Muscle of arm (tissue), 12 donors: ENCODE data around the gene EXOC6B. TPM values are rescaled to one million over a fixed set of nuclear protein-coding genes. Genes with fewer than 3 reads are reported as not detected.
A peak's percentile ranks its signal among the peaks of the same experiment; 100 is the strongest.

ENCODE experiments used
- DNase-seq: peaks from one replicate; pipeline ENCODE4 v3.0.0-alpha.2; 2013
- polyA plus RNA-seq, 12 donors: library from polyadenylated mRNA; unstranded; fragments of 120-200 nt; gene quantifications; one replicate each; pipeline ENCODE4 v1.2.1, GENCODE V29; 2013; ENCODE audit not compliant: insufficient read length in 12 of 12

EXOC6B gene
- polyA plus RNA-seq, 12 donors, result 7.4 to 22.0 (median 12.3) TPM; not detected in 1

DNA sequence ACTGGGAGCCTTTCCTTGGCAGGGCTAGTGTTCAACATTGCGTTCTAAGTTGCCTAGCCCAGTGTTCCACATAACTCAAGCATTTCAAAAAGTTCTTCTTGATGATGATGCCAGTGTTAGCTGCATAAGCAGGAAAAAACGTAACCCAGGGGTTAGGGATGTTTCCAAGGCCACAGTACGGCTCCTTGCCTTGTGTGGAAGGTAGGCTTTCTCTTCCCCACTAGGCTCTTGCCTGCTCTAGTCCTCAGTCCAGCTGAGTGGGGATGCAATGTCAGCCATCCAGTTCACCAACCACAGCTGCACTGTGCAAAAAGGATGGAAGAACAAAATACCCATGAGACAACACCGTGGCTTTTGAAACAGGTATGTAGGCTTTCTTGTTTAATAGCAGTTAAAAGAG is 650.2 kb downstream of the EXOC6B start:
- no peak for DNase-seq

DNA sequence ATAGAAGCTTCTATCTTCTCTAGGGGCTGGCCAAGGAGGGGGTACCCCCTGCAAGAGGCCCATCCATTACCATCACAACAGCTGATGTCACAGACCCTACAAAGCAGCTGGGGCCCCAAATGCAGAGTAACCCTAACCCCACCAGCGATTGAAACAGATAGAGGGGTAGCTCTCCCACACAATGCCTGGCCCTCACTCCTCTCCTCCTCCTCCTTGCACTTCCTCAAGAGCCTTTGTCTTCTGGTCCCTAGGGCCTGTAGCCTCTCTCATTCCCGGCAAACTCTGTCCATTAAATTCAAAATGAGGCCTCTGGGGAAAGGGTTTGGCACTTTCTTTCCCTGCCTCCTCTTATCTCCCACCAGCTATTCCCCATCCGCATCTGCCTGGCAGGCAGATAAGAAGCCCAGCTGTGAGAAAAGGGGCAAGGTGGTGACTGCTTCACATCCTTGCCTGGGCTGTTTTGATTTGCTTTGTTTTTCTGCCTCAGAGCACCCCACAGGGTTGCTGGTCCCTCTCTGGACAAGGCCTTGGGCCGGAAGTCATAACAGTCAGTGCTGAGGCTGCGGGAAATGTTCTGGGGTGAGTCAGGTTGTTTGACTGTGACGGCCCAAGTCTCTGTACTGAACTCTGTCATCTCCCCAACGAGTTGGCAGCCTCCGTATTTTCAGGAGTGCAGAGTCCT is 652.1 kb downstream of the EXOC6B start:
- DNase-seq, result no peak

DNA sequence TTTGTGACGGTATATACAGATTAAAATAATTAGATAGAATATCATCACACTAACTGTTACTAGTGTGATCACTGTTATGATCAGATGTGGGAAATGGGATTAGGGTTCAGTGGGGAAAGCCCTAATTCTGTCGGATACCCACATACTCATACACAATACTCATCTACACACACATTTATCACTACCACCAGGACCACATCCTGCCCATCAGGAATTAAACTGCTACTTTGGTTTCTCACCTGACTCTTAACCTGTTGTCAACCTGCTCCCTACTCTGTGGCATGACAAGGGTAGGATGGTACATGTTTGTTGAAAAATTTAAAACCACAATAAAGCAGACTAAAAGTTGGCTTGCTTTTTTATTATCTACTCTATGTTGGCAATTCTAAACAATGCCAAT is 653.4 kb downstream of the EXOC6B start:
- no peak for DNase-seq

DNA sequence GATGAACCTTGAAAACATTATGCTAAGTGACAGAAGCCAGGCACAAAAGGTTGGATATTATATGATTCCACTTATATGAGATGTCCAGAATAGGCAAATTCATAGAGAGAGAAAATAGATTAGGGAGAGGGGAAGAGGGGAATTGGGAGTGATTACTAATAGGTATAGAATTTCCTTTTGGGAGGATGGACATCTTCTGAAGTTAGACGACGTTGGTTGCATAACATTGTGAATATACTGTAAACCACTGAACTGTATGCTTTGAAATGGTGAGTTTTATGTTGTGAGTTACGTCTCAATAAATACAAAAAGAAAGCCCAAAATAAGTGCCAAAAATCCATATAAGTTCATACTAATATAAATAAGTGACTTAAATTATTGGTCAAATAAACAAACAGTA is 659.6 kb downstream of the EXOC6B start:
- DNase-seq, result no peak

DNA sequence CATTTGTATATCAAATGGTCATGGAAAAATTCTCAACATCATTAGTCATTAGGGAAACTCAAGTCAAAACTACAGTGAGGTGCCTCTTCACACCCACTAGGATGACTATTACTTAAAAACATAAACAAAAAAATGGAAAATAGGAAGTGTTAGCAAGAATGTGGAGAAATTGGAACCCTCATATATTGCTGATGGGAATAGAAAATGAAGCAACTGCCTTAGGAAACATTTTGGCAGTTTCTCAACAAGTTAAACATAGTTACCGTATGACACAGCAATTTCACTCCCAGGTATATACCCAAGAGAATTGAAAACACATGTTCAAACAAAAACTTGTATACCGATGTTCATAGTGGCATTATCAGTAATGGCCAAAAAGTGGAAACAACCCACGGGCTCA is 660.0 kb downstream of the EXOC6B start:
- DNase-seq, result no peak

DNA sequence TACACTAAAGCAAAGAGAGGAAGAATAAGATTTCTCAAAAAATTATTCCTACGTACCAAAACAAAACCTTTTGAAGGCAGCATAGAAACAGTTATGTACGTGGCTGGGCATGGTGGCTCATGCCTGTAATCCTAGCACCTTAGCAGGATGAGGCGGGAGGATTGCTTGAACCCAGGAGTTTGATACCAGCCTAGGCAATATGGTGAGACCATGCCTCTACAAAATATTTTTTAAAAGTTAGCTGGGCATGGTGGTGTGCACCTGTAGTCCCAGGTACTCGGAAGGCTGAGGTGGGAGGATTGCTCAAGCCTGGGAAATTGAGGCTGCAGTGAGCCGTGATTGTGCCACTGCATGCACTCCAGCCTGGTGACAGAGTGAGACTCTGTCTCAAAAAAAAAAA is 663.3 kb downstream of the EXOC6B start:
- no peak for DNase-seq

DNA sequence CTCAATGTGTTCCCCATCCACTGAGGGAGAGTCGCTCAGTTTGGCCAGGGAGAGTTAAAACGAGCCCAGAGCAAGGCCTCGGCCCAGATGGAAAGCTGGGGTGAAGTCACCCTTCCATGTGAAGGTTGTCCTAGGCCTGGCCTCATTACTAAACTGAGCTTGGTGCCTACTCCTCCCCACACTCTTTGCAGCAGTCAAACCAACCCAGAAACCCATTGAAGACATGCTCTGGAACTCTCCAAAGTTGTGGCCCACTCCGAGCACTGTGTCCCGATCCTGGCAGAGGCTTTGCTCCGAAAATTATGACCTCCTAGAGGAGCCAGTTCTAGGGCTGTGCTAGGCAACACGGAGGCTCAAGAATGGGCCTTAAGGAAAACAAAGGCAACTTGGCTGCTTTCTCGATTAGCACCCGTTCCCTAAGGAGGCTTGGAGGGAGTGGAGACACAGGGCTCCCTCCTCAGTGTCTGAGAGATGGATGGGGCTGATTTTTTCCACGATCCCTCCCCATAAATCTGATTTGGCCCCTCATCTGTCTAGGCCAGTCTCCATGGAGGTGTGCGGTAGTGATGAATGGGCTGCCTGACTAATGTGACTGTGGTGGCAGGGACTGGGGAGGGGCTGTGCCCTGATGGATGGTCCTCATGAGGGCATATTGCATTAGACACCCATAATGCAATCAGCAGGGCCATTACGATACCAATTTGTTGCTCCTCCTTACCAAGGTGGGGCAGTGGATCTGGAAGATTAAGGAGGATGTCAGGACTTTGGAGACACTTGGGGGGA is 666.4 kb downstream of the EXOC6B start:
- no peak for DNase-seq

DNA sequence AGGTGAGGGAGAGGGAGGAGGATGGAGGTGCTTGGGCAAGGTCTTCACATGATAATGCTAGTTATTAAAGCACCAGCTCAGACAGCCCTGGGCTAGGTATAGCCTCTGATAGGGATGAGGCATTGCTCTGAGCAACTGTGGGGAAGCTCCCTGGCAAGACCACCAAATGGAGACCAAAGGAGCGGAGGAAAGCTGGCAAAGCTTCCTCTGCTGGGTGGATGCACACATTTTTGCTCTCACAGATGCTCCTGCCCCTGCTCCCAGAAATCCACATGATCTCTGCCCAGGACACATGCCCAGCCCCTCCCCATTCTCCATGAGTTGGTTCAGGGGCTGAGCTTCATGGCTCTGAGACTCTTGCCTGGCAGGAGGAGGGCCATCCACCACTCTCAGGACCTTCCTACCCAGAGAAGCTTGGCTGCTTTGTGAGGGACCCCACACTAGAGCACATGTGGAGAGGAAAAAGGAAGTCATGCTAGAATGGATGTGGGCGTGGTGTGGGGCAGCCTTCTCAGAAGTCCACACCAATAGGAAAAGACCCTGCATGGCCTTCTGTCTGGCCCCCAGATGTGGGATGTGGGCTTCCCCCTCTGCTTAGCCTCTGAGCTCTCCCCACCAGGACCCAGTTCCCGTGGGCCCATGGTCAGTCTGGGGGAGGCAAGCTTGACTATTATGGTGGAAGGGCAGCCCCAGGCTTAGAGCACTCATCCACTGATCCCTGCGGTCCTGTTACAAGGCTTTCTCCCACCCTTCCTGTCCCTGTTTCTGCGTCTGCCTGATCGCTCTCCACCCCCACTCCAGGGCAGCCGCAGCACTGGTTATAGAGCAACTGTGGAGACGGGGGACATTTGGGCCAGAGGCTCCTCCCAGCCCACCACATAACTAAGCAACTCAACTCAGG is 667.7 kb downstream of the EXOC6B start:
- no peak for DNase-seq

DNA sequence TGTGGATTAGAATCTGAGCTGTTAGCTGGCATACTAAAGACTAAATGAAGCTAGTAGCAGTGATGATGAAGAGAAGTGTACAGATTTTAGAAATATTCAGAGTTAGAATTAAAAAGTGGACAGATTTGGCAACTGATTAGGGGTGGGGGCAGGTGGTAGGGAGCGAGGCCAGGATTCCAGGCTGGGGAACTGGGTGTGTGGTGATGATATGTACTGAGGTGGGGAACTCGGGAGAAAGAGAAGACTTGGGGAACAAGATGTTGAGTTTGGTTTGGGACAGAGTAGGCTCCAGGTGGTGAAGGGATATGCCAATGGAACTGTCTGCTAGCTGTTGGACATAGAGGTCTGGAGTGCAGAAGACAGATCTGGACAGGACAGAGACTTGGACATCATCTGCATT is 669.0 kb downstream of the EXOC6B start:
- no peak for DNase-seq

DNA sequence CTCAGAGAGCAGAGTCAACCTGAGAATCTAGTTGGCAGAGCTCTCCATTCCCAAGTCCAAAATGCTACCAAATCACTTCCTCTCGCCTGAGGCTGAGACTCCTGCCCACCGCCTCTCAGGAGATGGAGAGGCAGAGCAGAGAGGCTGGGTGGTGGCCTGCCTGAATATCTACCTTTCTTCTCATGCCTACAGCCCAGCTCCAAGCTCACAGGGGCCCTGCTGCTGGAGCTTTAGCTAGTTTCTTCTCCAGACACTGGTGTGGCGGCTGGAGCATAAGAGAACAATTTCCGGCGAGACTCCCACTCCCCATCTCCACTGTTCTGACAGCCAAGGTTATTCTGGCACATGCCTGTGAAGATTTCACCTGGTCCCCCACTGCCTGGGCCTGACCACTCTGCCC is 670.1 kb downstream of the EXOC6B start:
- DNase-seq, result no peak

DNA sequence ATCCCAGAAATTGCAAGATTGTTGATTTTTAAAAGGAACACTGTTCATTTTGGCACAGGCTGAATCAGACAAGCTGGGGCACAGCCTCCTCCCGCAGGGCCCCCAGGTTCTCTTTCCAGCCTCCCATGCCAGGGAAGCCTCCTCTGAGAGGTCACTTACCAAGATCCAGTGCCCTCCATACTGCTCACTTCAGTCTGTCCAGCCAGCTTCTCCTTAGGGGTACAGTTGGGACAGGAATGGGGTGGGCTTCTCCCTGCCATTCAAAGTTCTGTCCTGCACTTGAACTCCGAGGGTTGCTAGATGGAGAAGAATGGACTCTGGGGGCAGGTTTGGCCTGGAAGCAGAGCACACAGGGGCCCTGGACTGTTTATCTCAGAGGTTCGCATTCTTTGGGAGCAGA is 670.7 kb downstream of the EXOC6B start:
- no peak for DNase-seq

DNA sequence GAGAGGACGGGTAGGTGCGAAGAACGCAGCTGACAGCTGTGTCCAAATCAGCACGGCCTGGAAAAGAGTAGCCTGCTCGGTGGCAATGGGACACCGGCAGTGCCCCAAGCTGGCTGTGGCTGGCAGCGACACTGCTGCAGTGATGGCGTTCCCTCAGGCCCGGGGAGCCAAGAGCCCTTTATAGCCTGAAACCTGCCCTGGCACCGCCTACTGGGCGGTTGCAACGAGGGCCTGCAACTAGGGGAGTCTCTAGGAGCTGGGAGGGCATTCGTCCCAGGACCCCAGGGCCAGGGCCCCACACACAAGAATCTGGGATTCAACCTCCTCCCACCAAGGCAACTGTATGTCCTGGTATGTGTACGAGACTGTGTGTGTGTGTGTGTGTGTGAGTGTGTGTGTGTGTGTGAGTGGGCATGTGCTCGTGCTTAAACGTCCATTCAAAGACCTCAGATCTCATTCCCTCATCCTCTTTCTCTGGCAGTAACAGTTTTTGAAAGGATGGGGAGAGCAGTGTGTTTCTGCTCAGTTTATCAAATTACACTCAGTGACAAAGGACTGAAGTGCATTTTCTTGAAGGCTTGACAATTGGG is 671.4 kb downstream of the EXOC6B start:
- no peak for DNase-seq

DNA sequence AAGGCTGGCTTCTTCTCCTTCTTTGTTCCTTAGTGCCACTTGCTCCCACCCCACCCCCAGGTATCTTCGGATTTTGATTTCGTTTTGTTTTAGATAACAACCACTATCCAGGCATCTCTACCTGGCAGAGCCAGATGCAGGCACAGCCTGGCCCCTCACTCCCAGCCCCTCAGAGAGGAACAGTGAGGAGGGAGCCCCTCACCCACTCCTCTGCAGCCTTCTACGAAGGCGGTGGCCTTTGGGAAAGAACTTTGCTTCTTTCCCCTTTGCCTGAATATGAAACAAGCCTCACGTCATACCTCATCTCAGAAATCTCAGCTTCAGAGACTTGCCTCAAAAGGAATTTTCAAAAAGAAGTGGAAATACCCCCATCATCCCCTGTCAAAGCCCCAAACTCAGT is 671.9 kb downstream of the EXOC6B start:
- no peak for DNase-seq

DNA sequence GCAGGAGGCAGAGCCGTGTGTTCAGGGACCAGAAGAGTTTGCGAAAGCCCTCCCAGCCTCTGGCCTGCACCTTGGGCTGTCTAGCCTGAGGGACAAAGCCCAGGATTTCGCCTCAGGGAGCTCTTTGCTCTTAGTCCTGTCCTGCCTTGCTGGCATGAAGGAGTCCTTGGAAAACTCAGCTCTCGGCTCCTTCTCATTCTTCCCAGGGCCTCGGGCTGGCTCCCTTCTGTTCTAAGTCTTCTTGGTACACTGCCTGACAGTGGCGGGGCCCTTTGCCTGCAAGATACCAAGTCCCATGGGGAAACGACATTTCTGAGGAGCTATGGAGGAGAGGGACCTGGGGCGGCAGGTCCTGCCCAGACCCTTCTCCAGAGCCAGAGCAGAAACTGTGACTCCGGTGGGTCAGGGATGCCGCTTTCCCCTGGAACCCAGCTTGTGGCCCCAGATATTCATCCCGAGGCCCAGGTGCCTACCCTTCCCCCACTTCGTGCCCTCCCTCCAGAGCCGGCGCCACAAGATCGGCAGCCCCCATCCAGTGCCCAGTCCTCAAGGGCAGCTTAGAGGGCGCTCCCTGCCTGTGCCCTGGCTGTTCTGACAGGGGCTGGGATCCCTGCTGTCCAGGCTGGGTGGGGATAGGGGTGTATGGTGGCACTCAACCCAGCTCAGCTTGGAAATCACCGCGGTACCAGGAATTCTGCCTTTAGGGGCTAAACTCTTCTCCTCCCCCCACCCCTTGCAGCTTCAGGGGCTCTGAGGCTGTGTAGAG is 672.6 kb downstream of the EXOC6B start:
- DNase-seq, result no peak

DNA sequence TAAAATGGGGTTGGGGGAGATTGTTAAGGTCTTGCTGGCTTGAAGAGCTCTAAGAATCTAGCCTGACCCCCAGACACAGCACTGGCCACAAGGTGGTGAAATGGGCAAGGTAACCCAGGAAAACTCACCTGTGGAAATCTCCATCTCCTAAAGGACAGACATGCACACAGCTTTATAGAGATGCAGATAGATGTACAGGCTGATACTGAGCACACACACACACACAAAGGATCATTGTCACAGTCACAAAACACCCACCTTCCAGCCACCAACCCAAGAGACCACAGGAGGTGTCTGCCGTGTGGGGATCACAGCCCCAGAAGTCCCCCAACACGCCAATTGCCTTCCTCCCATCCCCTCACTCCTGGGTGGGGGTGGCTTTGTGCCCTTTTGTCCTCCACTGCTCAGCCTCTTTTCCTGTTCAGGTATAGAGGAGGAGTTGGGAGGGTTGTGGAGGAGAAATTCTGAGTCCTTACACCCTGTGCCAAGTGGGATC is 674.9 kb downstream of the EXOC6B start:
- no peak for DNase-seq

DNA sequence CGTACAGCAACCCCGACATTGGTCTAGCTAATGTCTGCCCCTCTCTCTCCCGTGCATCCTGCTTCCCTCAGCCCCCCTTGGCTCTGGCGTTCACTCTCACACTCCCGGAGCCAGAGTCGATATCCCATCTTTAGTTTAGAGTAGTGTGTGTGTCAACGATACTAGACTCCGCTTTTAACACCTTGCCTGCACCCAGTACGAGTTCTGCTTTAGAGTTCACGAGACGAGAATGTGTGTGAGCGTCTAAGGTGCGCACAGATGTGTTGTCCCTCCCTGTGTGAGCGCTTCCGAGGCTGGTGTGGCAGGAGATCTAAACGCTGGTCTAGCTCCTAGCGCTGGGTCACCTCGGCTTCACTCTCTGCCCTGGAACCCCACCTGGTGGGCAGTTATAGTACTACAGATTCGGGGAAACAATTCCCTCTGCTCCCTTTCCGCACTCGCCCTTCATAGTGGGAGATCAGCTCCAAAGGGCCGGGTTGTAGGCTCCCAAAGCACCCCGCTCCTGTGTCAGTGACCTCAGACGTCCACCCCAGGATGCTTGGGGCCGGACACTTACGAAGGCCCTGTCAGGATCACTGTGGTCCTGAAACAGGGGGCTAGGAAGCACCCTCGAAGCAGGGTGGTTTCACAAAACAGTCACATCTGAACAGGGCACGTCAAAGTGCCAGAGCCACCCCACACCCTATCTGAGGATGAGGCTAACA is 675.5 kb downstream of the EXOC6B start:
- peak; percentile 90 for DNase-seq

DNA sequence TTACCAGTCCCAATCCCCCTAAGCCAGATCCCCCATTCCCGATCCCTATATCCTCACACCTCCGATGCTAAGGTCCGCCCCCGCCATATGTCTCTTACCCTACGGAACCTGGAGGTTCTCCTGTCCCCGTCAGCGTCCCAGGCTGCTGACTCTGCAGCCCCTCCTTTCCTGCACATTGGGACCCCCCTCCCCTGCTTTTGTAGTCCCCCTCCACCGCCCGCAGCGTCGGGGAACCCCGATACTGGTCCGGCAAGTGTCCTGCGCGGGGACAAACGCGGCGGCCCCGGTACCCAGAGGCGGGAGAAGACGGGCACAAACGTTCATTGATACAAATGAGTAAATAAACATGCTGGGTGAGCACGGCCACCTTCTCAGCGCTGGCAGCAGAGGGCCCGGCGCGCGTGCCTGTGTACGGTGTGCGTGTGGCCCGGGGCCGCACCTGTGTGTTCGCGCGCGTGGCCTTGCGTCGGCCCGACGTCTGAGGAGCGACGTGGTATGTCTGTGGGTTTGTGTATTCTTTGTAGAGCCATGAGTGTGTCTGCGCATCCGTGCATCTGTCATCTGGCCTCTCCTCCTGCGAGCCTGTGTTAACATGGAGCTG is 676.2 kb downstream of the EXOC6B start:
- no peak for DNase-seq

DNA sequence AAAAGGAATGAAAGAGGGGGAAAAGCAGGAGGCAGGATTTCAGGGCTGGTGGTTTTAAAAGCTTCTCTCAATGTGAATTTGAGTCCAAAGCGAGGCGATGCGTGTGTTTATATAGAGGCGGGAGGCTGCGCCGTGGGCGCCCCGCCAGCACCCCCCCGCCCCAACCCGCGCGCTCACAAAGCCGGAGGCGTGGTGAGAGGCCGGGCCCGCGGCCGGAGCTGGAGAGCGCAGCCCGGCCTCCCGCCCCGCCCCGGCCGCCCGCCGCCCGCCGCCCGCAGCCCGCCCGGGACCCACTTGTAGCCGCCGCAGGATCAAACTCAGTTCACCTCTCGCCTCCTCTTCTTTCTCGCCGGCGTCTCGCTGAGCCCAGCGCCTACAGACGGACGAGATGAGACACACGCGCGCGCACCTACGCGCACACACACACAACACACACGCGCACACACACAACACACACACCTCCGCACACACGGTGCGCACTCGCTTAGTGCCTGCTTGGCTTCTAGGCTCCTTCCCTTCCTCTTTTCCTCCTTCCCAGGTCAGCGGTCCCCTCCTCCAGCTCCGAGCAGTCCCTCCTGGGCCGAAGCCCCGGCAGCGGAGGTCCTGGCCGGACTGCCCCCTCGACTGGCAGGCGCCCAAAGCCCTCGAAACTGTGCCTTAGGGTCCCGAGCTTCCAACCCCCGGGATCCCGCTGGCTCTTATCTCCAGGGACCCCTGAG is 676.8 kb downstream of the EXOC6B start:
- peak; percentile 69 for DNase-seq
